SH-SY5Y (cell line): ENCODE measurements around the gene ACBD6.

Source experiments
- GATA2 ChIP-seq: IDR thresholded peaks from 2 replicates; pipeline ENCODE4 v1.6.1; 2011; ENCODE audit warnings: mild to moderate bottlenecking, low read depth, low read length
- GATA3 ChIP-seq: IDR thresholded peaks from 2 replicates; pipeline ENCODE4 v1.6.1; 2011; ENCODE audit warnings: low read depth, mild to moderate bottlenecking, low read length, moderate library complexity

GRCh38 chr1:180247061-180247460, 255.3 kb downstream of the ACBD6 start:
- TF ChIP-seq GATA2 (no peak), GATA3 (no peak)
